BE2C (cell line): ENCODE data around the gene FIBCD1.
A peak's percentile ranks its signal among the peaks of the same experiment; 100 is the strongest.

ENCODE experiments used
- DNase-seq: peaks from one replicate; pipeline ENCODE4 v3.0.0-alpha.2; 2020
- H3K27me3 ChIP-seq: fragments of 250-450 bp; sonication (Bioruptor Pico); 2 replicates; pipeline ENCODE4 v1.5.1; 2020; ENCODE audit warnings: mild to moderate bottlenecking
- H3K36me3 ChIP-seq: fragments of 250-450 bp; sonication (Bioruptor Pico); 2 replicates; pipeline ENCODE4 v1.5.1; 2020; ENCODE audit warnings: mild to moderate bottlenecking
- H3K4me1 ChIP-seq: fragments of 250-450 bp; sonication (Bioruptor Pico); 2 replicates; pipeline ENCODE4 v1.5.1; 2020
- H3K4me3 ChIP-seq: 2 replicates; pipeline ENCODE4 v1.5.1; 2011; ENCODE audit warnings: low read depth, low read length
- H3K9me3 ChIP-seq: fragments of 250-450 bp; sonication (Bioruptor Pico); 2 replicates; pipeline ENCODE4 v1.5.1; 2020
- CTCF ChIP-seq: IDR thresholded peaks from 2 replicates; pipeline ENCODE4 v1.5.1; 2012; ENCODE audit warnings: mild to moderate bottlenecking, low read depth, low read length

The FIBCD1 gene

GRCh38 chr9:130895038-130895437, 44.0 kb downstream of the FIBCD1 start:
- H3K36me3 ChIP-seq: peaks cover 6% of the 10 kb centered on the region
- peak; percentile 6 for DNase-seq
- H3K4me3 ChIP-seq: no peak overlapping the region
- TF ChIP-seq CTCF: no peak
- peaks cover 3% of the 10 kb centered on the region; the same call in 1 of the 2 replicates for H3K4me1 ChIP-seq
- peaks cover 16% of the 10 kb centered on the region for H3K27me3 ChIP-seq
- H3K9me3 ChIP-seq: no peaks in the 10 kb centered on the region

GRCh38 chr9:130894546-130894945, 44.5 kb downstream of the FIBCD1 start:
- no peak for TF ChIP-seq CTCF
- DNase-seq: no peak
- H3K9me3 ChIP-seq: no peaks in the 10 kb centered on the region
- no peak overlapping the region for H3K4me3 ChIP-seq
- peaks cover 3% of the 10 kb centered on the region; the same call in 1 of the 2 replicates for H3K4me1 ChIP-seq
- H3K36me3 ChIP-seq: peaks cover 6% of the 10 kb centered on the region
- H3K27me3 ChIP-seq: peaks cover 14% of the 10 kb centered on the region

- peaks cover 3% of the 10 kb centered on the region; the same call in 1 of the 2 replicates for H3K4me1 ChIP-seq
- no peak overlapping the region for H3K4me3 ChIP-seq
- peak; percentile 55 for DNase-seq
- peak; percentile 64 for TF ChIP-seq CTCF
- H3K9me3 ChIP-seq: no peaks in the 10 kb centered on the region
- H3K27me3 ChIP-seq: peaks cover 10% of the 10 kb centered on the region
- peaks cover 15% of the 10 kb centered on the region for H3K36me3 ChIP-seq
These were observed 45.5 kb downstream of the FIBCD1 start for GRCh38 chr9:130893341-130894101.

GRCh38 chr9:130892477-130893304, 46.4 kb downstream of the FIBCD1 start:
- H3K27me3 ChIP-seq: peaks cover 3% of the 10 kb centered on the region
- H3K4me1 ChIP-seq: peaks cover 3% of the 10 kb centered on the region; the same call in 1 of the 2 replicates
- DNase-seq: no peak
- H3K4me3 ChIP-seq: no peak overlapping the region
- no peaks in the 10 kb centered on the region for H3K9me3 ChIP-seq
- TF ChIP-seq CTCF: no peak
- peaks cover 23% of the 10 kb centered on the region for H3K36me3 ChIP-seq

GRCh38 chr9:130891688-130892476, 47.2 kb downstream of the FIBCD1 start:
- Histone ChIP-seq H3K36me3 (peaks cover 29% of the 10 kb centered on the region), H3K27me3 (no peaks in the 10 kb centered on the region), H3K4me1 (peaks cover 3% of the 10 kb centered on the region; the same call in 1 of the 2 replicates), H3K4me3 (no peak overlapping the region), H3K9me3 (no peaks in the 10 kb centered on the region)
- DNase-seq: peak; percentile 14
- no peak for TF ChIP-seq CTCF
